Ammon's horn (tissue), 1 donor: ENCODE data around the gene FOXP2.
"Not testable (repeated sequence)": the region's sequence is repeated elsewhere in the genome, so short reads cannot be mapped to it uniquely, and the experiment has no call there.

Source experiments
- DNase-seq: peaks from one replicate; pipeline ENCODE4 v3.0.0-alpha.2; 2016; ENCODE audit warnings: low spot score

The FOXP2 gene

GRCh38 chr7:114414156-114415063 lies at the start of gene FOXP2:
TSS of gene FOXP2 (plus strand) at chr7:114414815. CDS start at chr7:114426512, 11,697 bp downstream.
- DNase-seq, result no peak

GRCh38 chr7:114365791-114366190 lies 48.8 kb upstream of the FOXP2 start:
- no peak for DNase-seq

GRCh38 chr7:114368492-114368891 lies 46.1 kb upstream of the FOXP2 start:
- no peak for DNase-seq

DNA sequence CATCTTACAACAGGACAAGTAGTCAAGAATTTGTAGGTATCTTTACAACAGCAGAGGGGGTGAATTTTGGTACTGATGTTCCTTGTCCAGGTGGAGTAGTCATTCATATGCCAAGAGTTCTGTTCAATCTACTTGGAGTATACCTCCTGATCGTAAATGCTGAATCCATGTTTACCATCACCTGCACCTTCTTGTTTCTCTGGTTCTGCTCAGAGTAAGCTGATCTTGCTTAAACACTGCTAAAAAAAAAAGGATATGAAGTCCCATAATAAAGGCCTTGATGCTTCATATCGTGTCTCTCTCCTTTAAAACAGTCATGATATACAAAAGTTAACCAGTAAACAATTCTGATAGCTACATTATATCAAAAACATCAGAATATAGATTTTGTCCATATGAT lies 45.3 kb upstream of the FOXP2 start:
- DNase-seq, result no peak

DNA sequence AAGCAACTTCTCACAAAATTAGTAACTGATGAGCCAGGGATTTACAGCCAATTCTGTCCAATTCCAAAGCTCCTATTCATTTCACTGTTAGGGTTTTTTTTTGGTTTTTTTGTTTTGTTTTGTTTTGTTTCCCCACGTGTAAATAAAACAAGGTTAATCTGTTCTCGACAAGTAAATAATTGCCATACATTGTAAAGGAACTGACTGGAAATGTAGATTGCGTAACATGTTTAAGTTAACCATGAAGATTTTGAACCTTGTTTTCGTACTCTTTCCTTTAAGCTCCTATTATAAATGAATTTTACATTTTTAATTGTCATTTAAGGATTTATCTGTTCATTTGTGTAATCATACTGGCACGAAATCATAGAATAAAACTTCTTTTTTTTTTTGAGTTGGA lies 42.0 kb upstream of the FOXP2 start:
- DNase-seq, result no peak

- DNase-seq, result no peak
Observed at GRCh38 chr7:114375907-114376306, 38.7 kb upstream of the FOXP2 start.

- not testable (repeated sequence) for DNase-seq
Observed at GRCh38 chr7:114383946-114384345, 30.7 kb upstream of the FOXP2 start.

- DNase-seq, result not testable (repeated sequence)
Observed at GRCh38 chr7:114384346-114384745, 30.3 kb upstream of the FOXP2 start.

DNA sequence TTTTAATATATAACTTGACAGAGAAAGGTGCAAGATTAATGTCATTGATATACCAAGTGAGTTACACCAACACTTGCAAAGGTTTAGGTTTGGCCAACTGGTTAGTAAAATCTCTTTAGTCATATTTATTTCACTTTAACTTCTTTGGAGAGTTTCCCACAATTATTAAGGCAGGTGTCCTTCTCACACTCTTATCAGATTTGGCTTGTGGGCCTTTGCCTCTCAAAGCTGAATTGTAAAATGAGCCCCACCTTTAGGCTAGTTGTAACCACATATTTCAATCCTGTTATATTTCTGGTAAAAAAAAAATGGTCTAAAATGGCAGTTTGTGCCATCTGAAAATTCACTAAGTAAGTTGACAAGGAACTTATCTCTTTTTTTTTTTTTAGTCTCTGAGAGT lies 26.6 kb upstream of the FOXP2 start:
- DNase-seq, result no peak

- no peak for DNase-seq
Observed at GRCh38 chr7:114392686-114393085, 21.9 kb upstream of the FOXP2 start.

DNA sequence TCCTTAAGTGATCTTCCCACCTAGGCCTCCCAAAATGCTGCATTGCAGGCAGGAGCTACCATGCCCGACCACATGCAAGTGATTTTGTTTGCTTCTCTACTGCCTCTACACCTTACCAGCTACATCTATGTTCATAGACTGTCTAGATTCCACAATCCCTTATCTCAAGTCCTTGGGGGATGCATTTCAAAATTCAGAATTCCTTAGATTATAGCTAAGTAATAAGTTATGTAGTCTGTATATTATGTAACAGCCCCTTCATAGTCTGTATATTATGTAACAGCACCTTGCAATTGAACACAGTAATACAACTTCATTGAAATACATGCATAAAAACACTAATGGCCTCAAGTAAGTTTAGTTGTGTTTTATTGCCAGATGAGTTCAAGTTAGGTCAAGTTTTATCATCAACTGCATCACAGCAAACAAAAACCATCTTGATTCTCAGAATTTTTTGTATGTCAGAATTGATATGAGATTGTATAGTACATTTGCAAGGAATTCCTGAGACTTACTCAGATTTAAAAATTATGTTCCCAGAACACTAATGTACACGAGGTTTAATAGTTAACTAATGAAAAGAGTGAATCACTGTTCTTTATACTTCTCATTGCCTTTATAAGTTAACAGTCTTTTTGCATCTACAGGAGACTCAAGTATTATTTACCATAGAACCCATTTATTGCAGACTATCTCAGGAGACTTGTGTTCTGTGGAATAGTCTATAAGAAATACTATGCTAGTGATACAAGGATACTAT lies 11.6 kb upstream of the FOXP2 start:
- DNase-seq, result no peak

DNA sequence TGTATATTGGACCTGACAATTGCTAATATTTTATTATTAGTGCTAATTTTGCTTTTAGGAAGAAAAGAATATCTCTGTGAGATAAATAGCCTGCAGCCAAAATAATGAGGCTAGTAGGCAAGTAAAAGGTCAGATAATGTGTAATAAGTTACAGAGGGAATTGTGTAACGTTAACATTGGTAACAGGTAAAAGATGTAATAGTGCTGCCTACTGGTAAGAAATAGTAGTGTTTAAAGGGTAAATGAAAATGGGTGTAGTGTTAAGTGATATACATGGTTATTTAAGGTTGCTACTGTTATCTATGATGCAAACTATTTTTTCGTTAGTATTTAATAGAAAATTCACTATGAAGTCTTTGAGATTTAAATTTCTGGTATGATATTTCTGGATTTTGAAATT lies 9.2 kb upstream of the FOXP2 start:
- DNase-seq, result no peak

DNA sequence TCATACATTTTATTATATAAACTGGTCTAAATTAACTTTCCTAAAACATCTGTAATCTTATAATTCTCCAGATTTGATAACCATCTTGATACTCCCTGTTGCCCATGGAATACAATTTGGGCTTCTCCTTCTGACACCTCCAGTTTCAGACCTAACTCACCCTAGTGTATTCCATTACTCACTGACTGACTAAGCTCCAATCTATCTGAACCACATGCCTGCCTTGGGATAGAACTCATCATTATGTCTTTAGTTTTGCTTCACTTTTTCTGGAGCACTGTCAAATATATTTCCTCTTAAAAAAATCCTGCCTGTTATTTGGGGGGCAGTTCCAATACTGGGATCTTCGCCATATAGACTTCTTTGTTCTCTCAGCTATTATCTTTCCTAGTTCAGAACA lies 4.9 kb upstream of the FOXP2 start:
- DNase-seq, result no peak

GRCh38 chr7:114412548-114412947 lies 2.1 kb upstream of the FOXP2 start:
- DNase-seq, result no peak

- DNase-seq, result no peak
Observed at GRCh38 chr7:114413761-114414155, 857 bp upstream of the FOXP2 start.

GRCh38 chr7:114415064-114415989 lies 712 bp downstream of the FOXP2 start:
- DNase-seq, result no peak

DNA sequence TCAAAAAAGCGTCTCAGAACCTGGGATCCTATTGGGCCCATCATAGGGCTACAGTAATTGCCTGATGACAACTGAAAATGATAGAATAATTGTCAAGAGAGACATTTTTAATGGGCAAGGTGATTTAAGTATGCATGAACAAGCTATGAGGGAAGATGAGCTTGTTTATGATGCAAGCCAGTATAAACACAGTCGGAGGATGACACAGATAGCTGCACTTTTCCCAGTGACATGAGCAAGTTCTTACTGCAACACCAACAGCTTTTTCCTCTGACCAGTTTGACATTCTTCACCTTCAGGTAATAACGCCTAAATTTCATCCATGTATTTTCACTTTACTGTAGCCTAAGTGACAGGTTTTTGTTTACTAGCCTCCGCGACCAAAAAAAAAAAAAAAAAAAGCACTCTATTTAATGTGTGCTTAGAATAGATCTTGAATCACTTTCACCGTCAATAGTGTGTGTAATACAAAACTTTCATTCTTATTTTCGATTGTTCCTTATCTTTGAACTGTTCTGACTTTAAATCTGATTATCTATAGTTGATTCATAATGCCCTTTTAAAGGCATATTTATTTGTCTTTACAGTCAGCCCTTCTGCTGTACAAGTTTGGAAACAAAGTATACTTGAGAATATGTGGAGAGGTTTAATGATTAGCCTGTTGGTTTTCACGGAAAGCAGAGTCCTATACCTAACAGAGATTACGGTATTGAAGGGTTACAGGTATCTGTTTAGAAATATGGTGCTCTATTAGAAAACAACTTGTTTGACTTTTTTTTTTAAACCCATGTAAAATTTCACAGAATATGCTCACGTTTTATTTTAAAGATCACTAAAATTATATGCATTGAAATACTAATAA lies 1.7 kb downstream of the FOXP2 start:
- no peak for DNase-seq

DNA sequence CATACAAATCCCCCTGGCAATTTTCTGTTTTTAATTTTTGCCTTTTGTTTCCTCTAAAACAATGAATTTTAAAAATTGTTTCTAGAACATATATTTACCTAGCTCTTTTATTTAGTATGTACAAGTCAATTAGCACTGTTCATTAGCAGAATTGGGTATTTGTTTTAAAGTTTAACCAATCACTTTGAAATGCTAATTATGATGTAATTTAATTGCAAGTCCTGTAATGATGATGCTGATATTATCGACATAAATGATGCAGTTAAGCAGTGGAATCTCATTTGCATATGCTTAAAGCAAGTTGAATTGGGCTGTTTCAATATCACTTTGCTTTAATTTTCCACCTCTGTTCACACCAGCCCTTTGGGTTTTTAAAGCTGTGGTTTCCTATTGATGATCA lies 2.7 kb downstream of the FOXP2 start:
- no peak for DNase-seq

- no peak for DNase-seq
Observed at GRCh38 chr7:114418117-114418516, 3.5 kb downstream of the FOXP2 start.

DNA sequence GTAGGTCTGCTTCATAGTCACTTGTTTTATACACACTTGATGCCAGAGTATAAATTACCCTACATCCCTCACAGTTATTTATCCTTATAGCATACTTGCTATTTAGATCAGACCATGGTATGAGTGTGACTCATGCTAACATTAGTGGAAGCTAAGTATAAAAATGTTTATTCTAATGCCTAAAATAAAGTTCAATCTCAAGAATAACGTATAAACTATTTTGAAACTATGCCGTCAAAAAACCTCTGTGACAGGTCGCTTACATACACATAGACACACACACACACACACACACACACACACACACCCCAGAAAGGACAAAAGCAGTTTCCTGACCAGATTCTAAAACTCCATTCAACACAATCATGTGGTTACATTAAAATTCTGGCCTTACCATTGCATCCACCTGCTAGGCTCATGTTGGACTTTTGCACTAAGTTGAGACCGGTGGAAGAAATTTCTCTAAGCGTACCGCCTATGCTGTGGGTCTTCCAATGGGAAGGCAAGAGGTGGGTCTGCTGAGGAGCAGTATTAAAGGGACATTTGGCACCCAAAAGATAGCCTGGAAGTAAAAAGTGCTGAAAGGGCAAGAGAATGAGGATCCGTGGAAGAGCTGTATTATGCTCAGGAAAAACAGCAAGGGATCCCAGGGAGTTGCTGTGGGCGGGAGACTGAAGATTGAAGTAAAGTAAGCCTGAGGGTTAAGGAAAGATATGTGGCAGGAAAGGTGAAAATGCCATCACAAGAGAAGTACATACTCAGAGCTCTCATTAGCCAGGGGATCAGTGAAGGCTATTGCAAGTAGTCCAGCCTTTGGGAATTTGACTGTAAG lies 5.0 kb downstream of the FOXP2 start:
- DNase-seq, result no peak
